Measurements from ENCODE around the gene RABEP2. TPM values are rescaled to one million over a fixed set of nuclear protein-coding genes. Genes with fewer than 3 reads are reported as not detected.
A peak's percentile ranks its signal among the peaks of the same experiment; 100 is the strongest.
"Not testable (repeated sequence)": the region's sequence is repeated elsewhere in the genome, so short reads cannot be mapped to it uniquely, and the experiment has no call there.

Gene RABEP2
- polyA plus RNA-seq, 12 donors, result 8.8 to 26.8 (median 12.7) TPM; not detected in 1

DNA sequence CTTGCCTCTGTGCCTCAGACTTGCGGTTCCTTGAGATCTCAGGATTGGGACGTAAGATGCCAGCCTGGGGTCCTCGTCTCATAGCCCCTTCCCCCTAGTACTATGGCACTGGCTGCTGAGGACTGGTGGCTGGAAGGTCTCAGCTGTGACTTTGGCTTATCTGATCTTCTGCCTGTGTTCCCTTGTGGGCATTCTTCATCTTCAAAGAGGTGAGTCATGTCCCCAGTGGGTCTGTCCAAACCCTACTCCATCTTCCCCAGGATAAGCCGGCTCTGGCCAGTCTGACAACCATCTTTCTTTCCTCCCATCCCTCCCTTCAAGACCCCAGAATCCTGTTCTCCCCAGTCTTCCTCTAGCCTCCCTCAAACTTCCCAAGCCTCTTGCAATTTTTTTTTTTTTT, 10.3 kb upstream of the RABEP2 start:
- no peak for DNase-seq

- no peak for DNase-seq
These were observed 8.1 kb upstream of the RABEP2 start for GRCh38 chr16:28933171-28933570.

DNA sequence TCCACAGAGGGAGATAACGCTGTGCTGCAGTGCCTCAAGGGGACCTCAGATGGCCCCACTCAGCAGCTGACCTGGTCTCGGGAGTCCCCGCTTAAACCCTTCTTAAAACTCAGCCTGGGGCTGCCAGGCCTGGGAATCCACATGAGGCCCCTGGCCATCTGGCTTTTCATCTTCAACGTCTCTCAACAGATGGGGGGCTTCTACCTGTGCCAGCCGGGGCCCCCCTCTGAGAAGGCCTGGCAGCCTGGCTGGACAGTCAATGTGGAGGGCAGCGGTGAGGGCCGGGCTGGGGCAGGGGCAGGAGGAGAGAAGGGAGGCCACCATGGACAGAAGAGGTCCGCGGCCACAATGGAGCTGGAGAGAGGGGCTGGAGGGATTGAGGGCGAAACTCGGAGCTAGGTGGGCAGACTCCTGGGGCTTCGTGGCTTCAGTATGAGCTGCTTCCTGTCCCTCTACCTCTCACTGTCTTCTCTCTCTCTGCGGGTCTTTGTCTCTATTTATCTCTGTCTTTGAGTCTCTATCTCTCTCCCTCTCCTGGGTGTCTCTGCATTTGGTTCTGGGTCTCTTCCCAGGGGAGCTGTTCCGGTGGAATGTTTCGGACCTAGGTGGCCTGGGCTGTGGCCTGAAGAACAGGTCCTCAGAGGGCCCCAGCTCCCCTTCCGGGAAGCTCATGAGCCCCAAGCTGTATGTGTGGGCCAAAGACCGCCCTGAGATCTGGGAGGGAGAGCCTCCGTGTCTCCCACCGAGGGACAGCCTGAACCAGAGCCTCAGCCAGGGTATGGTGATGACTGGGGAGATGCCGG, 7.5 kb upstream of the RABEP2 start:
- DNase-seq, result no peak

- no peak for DNase-seq
These were observed 6.8 kb upstream of the RABEP2 start, which contains the start of gene CD19 for GRCh38 chr16:28931801-28932225. Gene CD19, plus strand, starts transcription at chr16:28931971. Its CDS starts 30 bp downstream, at chr16:28932001.

GRCh38 chr16:28930652-28931051, 5.6 kb upstream of the RABEP2 start:
- DNase-seq, result no peak

- DNase-seq, result no peak
These were observed 5.2 kb upstream of the RABEP2 start for GRCh38 chr16:28930203-28930602.

- DNase-seq, result no peak
These were observed 2.8 kb upstream of the RABEP2 start for GRCh38 chr16:28927815-28928214.

DNA sequence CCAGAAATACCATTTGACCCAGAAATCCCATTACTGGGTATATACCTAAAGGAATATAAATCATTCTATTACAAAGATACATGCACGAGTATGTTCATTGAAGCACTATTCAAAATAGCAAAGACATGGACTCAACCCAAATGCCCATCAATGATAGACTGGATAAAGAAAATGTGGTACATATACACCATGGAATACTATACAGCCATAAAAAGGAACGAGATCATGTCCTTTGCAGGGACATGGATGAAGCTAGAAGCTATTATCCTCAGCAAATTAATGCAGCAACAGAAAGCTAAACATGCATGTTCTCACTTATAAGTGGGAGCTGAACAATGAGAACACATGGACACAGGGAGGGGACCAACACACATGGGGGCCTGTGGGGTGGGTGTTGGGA, 1.2 kb upstream of the RABEP2 start:
- not testable (repeated sequence) for DNase-seq

DNA sequence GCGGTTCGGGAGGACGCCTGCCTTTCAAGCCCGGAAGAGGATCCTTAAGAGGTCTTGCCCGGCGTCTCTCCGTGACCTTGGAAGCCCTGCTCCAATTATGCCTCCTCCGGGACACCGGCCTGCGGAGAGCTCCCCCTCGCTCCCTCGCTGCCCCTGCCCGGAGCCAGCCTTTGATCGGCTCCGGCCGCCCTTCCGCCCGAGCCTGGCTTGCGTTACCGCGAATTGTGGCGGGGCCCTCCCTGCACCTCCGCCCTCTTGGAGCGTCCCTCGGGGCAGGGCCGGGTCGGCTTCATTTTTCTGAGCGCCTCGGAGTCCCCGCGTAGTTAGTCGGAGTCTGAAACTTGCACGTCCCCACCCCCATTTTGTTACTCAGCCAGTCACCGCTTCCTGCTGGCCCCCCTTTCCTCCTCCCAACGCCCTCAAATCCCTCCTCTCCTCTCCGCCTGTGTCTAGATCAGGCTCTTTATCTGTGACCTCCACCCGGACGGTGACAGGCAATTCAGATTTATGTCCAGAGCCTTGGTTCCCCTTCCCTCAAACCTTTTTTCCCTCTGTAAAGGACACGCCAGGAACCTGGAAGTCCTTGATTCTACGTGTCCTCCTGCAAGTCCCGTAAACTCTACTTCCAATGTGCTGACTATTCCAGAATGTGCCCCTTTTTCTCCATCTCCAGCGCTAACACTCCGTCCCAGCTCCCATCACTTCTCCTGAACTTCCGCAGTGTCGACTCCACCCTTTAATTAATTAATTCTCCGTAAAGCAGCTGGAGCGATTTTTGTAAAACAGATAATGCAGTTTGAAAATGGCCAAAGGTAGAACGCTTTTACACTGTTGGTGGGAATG, 569 bp upstream of the RABEP2 start:
- DNase-seq, result peak; percentile 90

DNA sequence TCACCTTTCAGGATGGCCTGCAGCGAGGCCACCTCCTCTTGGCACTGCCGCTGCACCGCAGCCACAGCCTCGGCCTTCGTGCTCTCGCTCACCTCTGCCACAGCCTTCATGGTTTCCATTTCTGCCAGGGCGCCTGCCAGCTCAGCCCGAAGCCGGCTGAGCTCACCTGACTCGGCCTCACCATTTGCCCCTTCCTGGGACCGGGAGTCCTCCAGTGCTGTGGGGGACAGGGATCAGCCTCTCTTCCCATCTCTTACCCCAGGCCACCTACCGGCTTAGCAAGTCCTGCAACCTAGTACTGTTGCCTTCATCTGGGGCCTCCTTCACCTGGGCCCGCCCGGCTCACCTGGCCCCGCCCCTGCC, 658 bp downstream of the RABEP2 start:
- no peak for DNase-seq

- DNase-seq, result no peak
These were observed 1.2 kb downstream of the RABEP2 start for GRCh38 chr16:28923652-28924398.

DNA sequence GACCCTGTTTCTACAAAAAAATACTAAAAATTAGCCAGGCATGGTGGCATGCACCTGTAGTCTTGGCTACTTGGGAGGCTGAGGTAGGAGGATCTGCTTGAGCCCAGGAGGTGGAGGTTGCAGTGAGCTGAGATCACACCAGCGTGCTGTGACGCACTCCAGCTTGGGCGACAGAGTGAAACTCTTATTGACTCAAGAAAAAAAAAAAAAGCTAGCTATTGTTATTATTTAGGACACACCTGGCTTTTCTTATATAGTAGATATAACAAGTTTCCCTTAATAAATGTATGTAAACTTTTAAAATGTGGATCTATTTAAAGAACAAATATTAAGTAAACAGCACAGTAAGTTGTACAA, 1.8 kb downstream of the RABEP2 start:
- DNase-seq, result no peak

- no peak for DNase-seq
These were observed 6.3 kb downstream of the RABEP2 start for GRCh38 chr16:28918698-28919097.

GRCh38 chr16:28917095-28917494, 7.9 kb downstream of the RABEP2 start:
- DNase-seq, result no peak

- no peak for DNase-seq
These were observed 9.9 kb downstream of the RABEP2 start for GRCh38 chr16:28915181-28915580.

- DNase-seq, result no peak
These were observed 10.9 kb downstream of the RABEP2 start for GRCh38 chr16:28913946-28914724.

- no peak for DNase-seq
These were observed 12.5 kb downstream of the RABEP2 start for GRCh38 chr16:28912558-28912957.

DNA sequence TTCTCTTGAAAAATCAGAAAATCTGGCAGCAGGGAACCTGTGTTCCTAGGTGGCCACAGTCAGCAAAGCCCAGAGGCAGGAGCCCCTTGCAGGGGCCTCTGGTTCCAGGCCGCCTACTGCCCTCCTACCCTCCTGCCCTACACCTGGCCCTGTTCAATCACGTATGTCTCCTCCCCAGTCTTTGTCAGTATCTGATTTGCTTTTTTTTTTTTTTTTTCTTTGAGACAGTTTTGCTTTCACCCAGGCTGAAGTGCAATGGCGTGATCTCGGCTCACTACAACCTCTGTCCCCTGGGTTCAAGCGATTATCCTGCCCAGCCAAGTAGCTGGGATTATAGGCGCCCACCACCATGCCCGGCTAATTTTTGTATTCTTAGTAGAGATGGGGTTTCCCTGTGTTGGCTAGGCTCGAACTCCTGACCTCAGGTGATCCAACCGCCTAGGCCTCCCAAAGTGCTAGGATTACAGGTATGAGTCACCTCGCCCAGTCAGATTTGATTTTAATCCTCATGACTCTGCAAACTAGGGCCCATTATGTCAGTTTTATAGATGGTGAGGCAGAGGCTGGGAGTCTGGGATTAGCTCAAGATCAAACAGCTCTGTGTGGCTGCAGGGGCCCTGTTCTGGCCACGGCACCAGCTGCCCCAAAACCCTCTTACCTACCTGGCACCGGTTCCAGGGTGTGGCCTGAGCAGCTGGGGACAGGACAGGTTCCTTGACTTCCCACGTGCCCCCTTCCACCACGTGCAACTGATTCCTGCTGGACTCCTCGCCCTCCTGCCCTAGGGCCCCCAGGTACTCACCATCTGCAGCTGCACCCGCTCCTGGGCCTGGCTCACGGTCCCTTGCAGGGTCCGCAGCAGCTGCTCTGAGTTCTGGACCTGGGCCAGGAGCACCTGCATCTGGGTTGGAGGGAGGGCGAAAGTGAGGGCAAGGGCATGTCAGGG, 14.7 kb downstream of the RABEP2 start:
- DNase-seq, result no peak

DNA sequence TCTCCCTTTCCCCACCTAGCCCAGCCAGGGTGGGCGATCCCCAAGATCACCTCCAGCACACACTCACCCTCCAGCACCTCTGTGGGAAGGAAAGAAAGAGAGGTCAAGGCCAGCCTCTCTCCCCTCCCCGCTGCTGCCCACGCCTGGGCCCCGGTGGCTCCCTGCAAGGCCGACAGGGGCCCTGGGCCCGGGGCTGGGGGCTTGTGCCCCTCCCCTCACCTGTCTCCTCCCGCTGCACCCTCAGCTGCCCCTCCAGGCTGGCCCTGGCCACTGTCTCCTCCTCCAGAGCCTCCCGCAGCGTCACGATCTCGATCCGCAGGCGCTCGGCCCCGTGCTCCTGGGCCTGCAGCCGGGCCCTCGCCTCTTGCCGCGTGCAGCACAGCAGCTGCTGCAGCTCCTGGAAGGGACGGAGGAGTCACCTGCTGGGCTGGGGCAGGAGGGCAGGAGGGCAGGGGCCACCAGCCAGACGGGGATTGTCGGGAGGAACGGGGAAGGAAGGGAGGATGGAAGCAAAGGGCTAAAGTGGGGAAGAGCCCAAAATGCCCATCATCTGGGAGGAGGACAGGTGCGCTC, 19.2 kb downstream of the RABEP2 start:
- no peak for DNase-seq

- DNase-seq, result no peak
These were observed 19.7 kb downstream of the RABEP2 start for GRCh38 chr16:28905229-28905754.

Measured in muscle of arm (tissue), 12 donors.